ENCODE measurements around the gene SLC16A10.
"Not testable (repeated sequence)": the region's sequence is repeated elsewhere in the genome, so short reads cannot be mapped to it uniquely, and the experiment has no call there.

The SLC16A10 gene

DNA sequence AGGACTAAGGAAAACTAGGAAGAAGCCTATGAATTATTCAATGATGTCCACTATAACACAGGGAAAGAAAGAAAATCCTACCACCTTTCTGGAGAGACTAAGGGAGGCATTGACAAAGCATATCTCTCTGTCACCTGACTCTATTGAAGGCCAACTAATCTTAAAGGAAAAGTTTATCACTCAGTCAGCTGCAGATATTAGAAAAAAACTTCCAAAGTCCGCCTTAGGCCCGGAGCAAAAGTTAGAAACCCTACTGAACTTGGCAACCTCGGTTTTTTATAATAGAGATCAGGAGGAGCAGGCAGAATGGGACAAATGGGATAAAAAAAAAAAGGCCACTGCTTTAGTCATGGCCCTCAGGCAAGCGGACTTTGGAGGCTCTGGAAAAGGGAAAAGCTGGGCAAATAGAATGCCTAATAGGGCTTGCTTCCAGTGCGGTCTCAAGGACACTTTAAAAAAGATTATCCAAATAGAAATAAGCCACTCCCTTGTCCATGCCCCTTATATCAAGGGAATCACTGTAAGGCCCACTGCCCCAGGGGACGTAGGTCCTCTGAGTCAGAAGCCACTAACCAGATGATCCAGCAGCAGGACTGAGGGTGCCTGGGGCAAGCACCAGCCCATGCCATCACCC lies 47.0 kb downstream of the SLC16A10 start:
- DNase-seq (ENCODE audit: low read depth): not testable (repeated sequence)

DNA sequence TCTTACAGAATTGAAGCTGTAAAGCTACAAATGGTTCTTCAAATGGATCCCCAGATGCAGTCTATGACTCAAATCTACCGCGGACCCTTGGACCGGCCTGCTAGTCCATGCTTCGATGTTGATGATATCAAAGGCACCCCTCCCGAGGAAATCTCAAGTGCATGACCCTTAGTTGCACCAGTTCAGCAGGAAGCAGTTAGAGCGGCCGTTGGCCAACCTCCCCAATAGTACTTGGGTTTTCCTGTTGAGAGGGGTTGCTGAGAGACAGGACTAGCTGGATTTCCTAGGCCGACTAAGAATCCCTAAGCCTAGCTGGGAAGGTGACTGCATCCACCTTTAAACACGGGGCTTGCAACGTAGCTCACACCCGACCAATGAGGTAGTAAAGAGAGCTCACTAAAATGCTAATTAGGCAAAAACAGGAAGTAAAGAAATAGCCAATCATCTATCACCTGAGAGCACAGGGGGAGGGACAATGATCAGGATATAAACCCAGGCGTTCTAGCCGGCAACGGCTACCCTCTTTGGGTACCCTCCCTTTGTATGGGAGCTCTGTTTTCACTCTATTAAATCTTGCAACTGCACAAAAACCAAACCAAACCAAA lies 50.3 kb downstream of the SLC16A10 start:
- DNase-seq (ENCODE audit: low read depth): not testable (repeated sequence)

DNA sequence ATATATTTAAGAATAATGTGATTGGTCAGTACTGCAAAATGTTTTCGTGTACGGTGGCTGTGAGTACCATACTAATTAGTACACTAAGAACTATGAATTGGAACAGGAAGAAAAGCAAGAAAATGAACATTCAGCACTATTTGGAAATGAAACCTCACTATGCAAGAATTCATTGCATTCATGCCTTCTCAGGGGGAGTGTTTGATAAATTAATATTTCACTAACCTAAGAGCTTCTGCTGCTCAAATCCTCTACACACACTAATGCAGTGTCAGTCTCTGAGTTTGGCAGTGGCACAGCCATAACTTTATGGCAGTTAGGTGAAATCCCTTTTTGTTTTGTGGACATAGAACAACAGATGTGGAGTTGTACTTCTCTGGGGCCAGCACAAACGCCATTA lies 60.1 kb downstream of the SLC16A10 start:
- DNase-seq (ENCODE audit: low read depth): no peak

DNA sequence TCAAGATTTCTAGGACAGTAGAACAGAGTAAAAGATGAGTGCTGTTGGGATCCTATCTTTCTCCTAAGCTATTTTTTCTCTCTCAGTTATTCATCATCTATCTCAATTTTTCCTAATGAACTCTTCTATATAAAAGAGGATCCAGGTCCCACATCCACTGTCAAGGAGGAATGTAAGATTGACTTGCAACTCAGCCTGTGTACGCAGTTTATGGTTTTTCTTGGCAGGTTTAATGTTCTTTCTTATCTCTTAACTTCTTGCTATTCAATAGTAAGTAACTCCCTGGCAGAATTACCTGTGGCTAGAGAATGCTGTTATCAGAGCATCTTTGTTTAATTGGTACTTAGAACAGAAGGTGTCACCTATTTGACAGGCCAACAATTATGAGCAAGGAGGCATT lies 60.8 kb downstream of the SLC16A10 start:
- DNase-seq (ENCODE audit: low read depth): no peak

DNA sequence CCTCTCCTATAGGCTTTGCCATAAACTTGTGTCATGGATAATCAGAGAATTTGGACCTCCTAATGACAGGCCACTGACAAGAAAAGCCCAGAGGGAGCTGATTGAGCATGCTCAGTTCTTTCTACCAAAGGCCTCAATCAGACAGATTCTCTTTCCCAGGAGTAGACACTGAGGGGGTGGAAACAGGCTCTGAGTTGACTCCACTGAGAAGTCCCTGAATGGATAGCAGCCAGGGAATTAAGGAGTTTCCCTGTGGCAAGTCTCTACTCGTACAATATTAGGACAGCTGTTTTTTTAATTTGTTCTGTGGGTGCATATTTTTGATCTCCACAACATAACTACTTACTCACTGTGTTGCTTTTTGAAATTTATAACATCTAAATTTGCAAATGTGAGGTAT lies 63.3 kb downstream of the SLC16A10 start:
- DNase-seq (ENCODE audit: low read depth): no peak

DNA sequence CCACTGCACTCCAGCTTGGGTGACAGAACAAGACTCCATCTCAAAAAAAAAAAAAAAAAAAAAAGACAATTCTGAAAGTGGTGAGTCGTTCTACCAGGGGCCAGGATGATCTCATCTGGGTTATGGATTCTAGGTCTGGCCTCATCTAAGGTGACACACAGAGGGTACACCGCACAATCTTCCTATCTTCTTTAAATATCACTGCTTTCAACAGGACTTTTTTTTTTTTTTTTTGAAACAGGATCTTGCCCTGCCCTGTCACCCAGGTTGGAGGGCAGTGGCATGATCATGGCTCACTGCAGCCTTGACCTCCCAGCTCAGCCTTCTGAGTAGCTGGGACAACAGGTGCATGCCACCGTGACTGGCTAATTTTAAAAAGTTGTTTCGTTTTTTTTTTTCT lies 67.7 kb downstream of the SLC16A10 start:
- no peak for DNase-seq (ENCODE audit: low read depth)

DNA sequence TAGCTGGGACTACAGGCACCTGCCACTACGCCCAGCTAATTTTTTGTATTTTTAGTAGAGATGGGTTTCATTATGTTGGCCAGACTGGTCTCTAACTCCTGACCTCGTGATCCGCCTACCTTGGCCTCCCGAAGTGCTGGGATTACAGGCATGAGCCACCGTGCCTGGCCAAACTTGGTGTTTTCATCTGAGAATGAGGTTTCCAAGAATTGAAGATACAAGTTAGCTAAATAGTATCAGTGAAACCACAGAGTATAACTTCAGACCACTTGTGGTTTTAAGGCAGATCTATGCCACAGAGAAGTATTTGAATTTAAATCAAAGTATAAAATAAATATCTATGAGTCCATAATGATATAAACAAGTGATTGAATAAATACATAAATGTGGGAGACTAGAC lies 70.1 kb downstream of the SLC16A10 start:
- no peak for DNase-seq (ENCODE audit: low read depth)

DNA sequence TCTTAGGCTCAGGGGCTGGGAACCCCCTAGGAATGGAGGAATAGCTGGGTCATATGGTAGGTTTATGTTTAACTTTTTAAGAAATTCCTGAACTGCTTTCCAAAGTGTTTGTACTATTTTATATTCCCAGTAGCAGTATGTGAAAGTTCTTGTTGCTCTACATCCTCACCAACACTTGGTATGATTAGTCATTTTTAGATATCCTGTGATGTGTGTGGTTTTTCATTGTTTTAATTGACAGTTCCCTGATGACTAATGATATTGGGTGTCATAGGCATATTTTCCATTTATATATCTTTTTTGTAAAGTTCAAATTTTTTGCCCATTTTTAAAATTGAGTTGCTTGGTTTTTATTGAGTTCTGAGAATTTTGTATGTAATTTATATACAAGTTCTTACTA lies 72.3 kb downstream of the SLC16A10 start:
- no peak for DNase-seq (ENCODE audit: low read depth)

DNA sequence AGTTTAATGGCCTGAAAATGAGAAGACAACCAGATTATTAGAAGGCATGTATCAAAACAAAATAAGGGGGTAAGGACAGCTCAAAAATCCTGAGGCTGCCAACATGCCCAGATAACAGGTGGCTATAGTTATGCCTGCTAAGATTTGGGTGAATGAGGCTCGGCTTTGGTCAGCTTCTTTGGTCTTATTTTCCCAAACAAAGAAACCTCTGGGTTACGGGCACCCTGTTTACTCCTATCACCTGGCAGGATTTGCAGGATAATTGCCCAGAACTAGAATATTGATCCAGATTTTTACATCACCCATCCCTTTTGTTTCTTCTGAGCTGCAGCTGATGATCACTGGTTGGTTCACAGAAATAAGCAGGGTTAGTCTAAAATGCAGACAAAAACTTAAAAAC lies 74.3 kb downstream of the SLC16A10 start:
- DNase-seq (ENCODE audit: low read depth): no peak

DNA sequence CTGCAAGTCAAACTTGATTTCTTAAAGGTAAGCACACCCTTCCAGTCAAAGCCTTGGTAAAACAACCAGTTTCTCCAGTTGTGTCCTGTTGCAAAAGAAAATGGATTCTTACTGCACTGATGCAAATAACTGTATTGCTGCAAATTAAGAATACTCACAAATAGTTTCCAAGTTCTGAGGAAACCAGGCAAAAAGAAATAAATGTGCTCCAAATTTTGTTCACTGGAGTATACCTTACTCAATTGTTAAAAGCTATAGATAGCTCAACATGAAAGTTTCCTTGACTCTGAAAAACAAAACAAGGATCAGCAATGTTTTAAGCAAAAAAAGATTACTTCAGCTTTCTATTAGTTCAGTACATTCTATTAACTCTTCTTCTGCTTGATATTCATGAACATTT lies 75.2 kb downstream of the SLC16A10 start:
- DNase-seq (ENCODE audit: low read depth): no peak

DNA sequence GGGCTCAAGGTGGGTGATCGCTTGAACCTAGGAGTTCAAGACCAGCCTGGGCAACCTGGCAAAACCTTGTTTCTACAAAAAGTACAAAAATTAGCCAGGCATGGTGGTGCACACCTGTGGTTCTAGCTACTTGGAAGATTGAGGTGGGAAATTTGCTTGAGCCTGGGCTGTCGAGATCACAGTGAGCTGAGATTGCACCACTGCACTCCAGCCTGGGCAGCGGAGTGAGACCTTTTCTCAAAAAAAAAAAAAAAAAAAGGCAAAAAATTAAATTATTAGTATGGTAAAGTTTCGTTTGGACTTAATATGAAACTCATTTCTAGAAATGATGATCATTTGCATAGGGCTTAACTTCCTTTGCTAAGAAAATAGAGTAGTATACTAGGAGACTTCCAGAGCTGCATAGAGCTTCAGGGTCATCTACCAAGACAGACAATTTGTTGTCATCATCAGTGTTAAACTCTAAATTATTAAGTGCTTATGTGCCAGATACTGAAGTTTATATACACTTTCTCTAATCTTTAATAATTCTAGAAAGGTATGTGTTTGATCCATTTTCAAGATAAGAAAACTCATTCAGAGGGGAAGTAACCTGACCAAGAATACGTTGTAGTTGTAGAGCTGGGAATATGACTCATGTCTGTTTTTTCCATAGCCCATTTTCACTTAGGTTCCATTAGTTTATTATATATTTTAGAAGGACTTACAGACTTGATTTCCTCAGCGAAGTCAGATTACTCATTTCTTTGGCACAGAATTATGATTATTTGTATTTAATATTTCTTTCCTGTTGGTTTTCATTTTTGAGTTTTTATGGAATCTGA lies 84.5 kb downstream of the SLC16A10 start:
- DNase-seq (ENCODE audit: low read depth): no peak

DNA sequence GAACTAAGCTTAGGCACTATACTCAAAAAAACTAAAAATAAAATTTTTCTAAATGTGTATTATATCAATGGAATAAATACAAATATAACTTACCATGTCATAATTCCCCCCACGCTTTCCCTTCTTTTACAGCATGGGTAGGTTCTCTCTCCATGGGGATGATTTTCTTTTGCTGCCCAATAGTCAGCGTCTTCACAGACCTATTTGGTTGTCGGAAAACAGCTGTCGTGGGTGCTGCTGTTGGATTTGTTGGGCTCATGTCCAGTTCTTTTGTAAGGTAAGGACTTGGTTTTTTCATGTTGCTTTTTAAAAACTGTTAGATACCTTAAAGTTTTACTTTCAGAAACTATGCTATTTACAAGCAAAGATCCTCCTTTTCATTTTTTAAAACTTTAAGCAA lies 85.3 kb downstream of the SLC16A10 start:
- DNase-seq (ENCODE audit: low read depth): no peak

DNA sequence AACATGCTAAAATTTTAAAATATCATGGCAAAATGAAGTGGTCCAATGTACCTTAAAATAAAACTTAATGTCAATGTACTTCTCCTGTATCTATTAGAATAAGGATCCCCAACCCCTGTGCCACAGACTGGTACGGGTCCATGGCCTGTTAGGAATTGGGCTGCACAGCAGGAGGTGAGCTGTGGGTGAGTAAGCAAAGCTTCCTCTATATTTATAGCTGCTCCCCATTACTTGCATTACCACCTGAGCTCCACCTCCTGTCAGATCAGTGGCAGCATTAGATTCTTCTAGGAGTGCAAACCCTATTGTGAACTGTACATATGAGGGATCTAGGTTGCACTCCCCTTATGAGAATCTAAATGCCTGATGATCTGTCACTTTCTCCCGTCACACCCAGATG lies 86.0 kb downstream of the SLC16A10 start:
- no peak for DNase-seq (ENCODE audit: low read depth)

DNA sequence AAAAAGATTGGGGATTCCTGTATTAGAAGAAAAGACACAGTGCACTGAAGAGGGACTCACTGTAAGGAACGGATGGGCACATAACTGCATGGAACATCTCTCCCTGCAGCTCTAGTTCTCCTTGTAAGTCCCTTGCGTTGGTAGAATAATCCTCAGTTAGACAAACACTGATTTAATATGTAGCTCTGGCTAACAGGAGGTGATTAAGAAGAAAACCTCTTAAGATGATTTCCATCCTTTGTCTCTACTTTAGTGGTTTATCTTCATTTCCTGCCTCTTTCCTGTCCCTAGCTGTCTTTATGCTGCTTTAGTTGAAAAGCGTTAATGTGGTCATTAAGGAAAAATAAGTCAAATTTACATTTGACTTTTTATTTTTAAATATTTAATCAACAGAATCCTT lies 86.6 kb downstream of the SLC16A10 start:
- no peak for DNase-seq (ENCODE audit: low read depth)

DNA sequence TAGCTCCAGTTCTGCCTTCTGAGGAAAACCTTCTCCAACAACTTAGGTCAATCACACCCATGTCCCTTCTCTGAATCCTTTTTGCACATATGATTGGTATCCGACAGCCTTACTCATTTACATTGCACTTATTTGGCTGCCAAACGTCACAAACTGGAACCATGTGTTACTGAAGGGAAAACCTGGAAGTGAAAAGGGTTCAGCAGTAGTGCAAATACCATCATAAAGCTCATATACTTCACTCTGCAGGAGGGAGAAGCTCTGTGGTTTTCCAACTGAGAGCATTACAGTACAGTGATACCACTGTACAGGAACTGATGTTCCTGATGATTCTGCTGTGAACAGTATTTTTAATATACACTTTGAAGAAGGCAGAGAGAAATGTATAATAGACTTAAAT lies 87.8 kb downstream of the SLC16A10 start:
- DNase-seq (ENCODE audit: low read depth): no peak

DNA sequence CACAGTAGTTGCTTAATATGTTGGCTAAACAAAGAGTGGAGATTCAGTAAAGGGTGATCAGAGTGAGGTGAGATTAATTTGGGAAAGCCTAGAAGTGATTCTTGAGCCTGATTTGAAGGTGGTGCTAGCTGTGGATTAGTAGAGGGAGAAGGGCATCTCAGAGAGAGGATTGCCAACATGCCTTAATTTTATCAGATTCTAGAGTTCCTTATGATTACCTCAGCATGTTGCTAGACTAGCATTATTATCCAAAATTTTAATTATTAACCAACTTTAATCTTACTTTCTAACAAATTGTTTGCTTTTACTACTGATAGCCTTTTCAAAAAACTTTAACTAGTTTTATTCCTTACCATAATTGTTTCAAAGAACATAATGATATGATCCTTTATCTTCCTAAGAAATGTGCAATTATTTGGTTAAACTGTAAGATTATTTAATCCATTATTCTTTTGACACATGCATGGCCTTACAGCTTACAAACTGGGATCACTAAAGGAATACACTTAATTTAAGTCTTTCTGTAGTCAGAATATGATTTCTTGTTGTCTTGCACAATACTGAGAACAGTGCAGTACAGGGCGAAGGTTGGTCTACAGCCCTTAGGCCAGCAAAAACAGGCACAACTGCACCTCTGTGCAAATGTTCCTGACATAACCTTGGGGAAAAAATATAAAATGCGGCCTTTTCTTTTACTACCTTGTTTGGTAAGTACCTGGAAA lies 88.9 kb downstream of the SLC16A10 start:
- DNase-seq (ENCODE audit: low read depth): no peak

DNA sequence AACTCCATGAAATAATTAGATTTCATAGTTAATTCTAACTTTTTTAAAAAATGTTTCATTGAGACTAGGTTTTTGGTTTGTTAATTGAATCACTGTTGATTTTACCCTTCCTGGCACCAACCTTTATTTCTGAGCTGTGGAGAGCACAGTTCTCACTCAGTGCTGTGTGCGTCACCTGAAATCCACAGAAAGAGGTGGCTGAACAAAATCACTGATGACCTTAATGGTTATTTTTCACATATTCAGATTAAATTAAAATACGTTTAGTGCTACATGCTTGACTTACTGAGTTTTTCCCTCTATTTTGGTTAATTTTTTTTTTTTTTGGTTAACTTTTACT lies 89.4 kb downstream of the SLC16A10 start:
- no peak for DNase-seq (ENCODE audit: low read depth)

DNA sequence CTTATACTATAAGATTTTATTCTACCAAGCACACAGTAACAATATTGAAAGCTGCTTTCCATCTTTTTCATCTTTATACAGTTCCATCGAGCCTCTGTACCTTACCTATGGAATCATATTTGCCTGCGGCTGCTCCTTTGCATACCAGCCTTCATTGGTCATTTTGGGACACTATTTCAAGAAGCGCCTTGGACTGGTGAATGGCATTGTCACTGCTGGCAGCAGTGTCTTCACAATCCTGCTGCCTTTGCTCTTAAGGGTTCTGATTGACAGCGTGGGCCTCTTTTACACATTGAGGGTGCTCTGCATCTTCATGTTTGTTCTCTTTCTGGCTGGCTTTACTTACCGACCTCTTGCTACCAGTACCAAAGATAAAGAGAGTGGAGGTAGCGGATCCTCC lies 89.8 kb downstream of the SLC16A10 start:
- DNase-seq (ENCODE audit: low read depth): no peak

DNA sequence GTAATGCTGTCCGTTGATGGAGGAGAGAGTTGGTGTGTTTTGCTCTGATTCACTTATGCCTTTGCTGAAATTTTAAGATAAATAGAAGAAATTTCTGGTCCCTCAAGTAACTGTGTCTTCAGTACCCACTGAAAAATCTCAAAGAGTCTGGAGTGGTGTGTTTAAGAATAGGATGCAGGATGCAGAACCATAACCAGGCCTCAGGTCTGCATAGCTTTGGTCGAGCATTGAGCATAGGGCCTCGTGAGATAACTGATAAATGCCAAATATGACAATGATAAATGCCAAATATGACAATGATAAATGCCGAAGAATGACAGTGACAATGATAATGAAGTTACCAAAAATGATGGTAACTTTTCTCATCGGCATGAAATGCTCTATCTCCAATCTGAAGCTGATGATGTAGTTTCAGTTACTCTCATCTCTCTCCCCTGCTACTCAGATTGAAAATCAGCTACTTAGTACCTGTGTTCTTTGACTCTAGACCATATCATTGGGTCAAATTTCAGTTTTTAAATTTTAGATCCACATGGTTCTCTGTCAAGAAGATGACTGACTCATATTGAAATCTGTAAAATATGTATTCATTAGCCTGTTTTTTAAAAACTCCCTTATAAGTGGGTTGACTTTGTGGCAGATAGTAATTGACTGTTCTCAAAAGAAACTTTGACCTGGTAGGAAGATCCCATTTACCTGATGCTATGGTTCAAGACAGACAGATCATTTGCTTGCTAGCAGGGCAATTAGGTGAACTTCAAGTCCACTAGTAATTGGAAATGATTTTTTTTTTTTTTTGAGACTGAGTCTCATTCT lies 96.6 kb downstream of the SLC16A10 start:
- no peak for DNase-seq (ENCODE audit: low read depth)

DNA sequence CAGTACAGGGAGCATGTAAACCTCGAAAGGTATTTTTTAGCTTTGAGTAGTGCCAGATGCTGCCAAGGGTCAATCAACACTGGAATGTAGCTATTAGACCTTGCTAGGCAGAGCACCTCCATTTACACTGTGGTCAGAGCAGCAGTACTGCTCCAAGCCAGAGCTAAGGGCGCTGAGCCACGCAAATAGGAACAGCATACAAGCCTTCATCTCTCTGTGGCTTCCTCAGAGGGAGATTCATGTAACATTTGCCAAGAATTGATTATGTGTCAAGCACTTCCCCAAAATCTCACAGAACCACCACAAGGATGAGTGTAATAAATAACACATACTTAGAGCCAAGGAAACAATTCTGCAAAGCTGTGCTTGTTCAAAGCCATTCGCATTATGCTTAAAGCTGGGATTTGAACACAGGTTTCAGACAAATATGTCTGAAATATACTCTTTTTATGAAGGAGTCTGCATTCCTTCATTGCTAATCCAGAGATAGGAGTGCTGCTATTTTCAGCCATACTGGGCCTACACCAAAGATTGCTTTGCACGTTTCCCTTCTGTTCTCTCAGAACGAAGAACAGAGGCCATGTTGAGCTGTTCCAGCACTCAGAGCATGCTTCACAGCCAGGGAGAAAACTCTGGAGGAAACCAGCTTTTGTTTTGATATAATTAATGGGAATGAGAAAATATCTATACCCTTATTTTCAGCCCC lies 97.7 kb downstream of the SLC16A10 start:
- DNase-seq (ENCODE audit: low read depth): no peak

DNA sequence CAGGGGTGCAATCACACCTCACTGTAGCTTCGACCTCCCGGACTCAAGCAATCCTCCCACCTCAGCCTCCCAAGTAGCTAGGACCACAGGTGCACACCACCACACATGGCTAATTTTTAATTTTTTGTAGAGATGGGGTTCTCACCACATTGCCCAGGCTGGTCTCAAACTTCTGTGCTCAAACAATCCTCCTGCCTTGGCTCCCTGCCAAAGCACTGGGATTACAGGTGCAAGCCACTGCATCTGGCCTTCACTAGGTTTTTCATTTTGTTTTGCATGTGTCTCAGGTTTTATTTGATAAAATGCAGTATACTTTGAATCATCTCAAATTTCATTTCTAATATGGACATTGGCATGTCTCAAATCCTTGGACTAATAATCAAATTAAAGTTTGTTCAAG lies 98.7 kb downstream of the SLC16A10 start:
- no peak for DNase-seq (ENCODE audit: low read depth)

All from fibroblast of gingiva (primary cell).